ENCODE results near the gene DIP2C.
"Not testable (repeated sequence)": the region's sequence is repeated elsewhere in the genome, so short reads cannot be mapped to it uniquely, and the experiment has no call there.

DIP2C gene

GRCh38 chr10:310976-311639 lies 378.4 kb downstream of the DIP2C start:
- no peak for FAIRE-seq

DNA sequence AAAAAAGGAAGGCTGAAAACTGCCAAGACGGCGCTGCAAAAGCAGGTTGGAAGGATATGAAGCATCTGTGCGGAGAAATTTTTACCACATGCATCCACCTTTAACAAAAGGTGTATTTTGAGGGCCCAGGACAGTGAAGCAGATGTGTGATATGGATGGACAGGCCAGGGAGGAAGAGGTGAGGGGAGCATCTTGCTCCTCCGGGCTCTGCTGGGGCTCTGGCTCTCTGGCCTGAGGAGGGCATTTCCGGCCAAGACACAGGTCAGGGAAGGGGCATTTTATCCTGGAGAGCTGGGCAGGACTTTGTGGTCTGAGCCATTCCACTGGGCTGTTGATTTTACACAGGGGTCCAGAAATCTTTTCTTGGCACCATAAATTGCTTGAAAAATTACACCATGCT lies 379.1 kb downstream of the DIP2C start:
- no peak for FAIRE-seq

DNA sequence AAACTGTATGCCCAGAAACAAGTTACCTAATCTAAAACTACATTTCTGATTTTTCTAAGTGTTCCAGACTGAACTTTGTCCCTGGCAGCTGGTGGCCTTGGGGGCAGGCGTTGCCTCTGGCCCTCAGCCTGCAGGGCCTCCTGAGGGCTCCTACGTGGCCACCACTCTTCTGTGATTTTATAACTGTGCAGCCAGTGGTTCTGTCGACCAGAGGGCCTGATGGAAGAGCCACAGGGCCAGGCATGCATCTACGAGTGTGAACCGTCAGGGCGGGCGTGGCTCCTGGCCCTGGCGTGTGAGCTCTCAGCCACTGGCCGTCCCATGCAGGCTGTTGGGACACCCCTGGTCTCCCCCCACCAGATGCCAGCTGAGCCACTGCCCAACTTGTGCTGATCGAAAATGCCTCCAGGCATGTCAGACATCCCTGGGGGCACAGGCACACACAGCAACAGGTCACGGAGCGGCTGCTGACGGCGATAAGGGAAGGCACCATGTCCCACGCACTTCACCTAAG lies 380.8 kb downstream of the DIP2C start:
- no peak for FAIRE-seq

DNA sequence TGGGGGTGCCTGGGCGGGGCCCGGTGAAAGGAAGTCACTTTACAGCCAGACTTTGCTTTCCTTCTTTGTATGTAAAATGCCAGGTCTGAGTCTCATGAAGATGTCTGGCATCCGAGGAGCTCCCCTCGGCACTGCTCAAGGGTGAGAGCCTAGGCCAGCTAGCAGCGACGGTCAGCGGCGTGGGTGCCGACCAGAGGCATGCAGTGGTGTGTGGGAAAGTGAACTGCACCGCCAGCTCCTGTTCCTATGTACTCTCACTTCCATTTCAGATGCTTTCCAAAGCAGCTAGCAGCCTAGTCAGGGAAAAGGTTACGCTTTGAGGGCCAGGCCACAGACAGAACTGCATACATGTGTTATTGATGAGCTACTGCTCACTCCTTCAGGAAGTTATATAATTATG lies 381.4 kb downstream of the DIP2C start:
- no peak for FAIRE-seq

DNA sequence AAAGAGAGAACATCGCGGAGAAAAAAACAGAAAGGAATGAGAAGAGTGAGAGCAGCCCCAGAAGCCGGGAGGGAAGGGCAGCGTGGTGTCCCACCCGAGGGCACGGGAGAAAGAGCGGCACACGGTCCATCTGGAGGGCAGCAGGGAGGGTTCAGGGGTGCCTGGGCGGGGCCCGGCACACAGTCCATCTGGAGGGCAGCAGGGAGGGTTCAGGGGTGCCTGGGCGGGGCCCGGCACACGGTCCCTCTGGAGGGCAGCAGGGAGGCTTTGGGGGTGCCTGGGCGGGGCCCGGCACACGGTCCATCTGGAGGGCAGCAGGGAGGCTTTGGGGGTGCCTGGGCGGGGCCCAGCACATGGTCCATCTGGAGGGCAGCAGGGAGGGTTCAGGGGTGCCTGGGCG lies 381.8 kb downstream of the DIP2C start:
- FAIRE-seq: no peak

GRCh38 chr10:306675-307185 lies 382.7 kb downstream of the DIP2C start:
- FAIRE-seq: no peak

- no peak for FAIRE-seq
These were observed 383.3 kb downstream of the DIP2C start for GRCh38 chr10:306007-306674.

DNA sequence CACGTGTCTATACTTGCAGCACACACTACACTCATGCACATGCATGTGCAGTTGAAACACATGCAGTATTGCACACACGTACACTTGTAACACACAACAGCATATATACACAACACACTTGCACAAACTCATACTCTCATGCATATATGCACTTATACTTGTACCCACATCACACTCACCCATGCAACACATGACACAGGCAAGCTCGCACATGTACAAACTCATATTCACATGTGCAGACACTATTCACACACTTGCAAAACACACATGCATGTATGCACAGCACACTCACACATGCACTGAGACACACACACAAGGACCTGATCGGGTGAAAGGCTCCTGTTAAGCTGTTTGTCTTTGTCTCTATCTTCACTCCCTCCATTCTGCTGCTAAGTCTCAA lies 384.4 kb downstream of the DIP2C start:
- FAIRE-seq: no peak

DNA sequence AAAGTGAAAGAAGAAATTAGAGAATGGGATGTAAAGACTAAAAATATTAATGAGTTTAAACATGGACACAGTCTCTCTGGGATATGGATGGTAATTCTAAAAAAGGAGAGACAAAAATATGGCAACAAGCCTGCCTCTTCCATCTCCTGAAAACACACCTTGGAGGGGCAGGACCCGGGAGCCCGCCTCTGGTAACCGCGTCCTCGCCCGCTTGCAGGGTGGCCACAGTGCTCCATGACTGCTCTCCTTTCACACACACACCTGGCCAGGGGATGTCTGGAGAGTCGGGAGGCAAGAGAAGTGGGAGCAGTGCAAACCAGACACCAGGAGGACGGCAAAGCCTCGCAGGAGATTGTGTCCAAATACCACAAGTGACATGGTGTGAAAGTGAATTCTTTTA lies 387.9 kb downstream of the DIP2C start:
- FAIRE-seq: no peak

- FAIRE-seq: not testable (repeated sequence)
These were observed 388.9 kb downstream of the DIP2C start for GRCh38 chr10:300580-300979.

- no peak for FAIRE-seq
These were observed 389.5 kb downstream of the DIP2C start for GRCh38 chr10:299969-300368.

GRCh38 chr10:299512-299911 lies 390.0 kb downstream of the DIP2C start:
- no peak for FAIRE-seq

GRCh38 chr10:298033-298432 lies 391.4 kb downstream of the DIP2C start:
- no peak for FAIRE-seq

DNA sequence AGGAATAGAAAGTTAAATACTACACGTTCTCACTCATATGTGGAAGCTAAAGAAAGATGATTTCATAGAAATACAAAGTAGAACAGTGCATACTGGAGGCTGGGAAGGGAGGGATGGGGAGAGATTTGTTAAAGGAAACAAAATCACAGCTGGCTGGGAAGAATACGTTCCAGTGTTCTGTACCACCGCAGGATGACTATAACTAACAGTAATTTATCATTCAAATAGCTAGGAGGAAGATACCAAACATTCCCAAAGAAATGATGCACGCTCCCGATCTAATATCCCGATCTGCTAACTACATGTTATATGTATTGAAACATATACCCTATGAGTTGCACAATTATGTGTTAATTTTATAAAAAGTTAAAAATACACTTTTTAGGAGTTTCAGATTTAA lies 391.9 kb downstream of the DIP2C start:
- FAIRE-seq: no peak

DNA sequence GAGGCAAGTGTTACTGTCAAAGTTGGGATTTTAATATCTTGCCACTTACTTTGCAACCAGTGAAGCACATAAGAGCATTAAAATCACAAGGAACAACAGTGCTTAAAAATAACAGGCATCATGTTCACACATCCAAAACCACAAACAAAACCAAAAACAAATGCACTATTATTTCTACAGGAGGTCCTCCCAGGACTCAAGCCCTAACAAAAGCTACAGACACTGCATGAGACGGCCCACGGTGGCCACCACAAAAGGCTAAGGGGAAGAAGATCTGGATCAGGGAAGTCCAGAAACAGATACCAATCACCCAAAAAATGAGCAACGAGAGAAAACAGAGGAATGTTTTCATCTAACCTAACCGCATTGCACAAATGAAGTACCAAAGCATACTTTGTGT lies 395.8 kb downstream of the DIP2C start:
- no peak for FAIRE-seq

DNA sequence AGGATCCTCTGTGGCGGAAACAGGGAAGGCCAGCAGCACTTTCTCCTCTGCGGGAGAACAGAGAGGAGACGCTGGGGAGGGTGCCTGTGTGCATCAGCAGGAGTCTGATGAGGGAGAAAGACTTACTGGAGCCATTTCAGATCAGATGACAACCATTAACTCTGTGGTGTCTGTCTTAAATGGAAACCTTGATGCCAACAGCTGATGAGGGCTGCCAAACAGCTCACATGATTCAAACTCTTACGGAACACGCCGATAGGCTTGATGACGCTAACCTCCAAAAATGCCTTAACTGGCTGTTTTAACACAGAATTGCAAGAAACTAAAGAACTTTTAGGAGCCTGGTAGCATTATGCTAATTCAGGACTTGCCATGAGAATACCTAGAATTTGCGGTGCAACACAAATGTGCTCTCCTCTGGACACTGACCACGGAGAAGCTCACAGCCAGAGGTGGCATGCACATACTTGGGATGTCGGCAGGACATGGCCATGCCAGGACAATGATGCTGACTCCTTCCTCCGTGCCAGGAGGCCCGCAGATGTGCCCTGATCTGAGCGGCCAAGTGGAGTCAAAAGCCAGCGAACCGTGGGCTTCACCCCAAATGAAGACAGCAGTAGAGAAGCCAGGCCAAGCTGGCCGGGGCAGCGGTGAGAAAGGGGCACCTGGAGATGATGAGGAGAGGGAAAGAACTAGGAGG lies 399.3 kb downstream of the DIP2C start:
- no peak for FAIRE-seq

DNA sequence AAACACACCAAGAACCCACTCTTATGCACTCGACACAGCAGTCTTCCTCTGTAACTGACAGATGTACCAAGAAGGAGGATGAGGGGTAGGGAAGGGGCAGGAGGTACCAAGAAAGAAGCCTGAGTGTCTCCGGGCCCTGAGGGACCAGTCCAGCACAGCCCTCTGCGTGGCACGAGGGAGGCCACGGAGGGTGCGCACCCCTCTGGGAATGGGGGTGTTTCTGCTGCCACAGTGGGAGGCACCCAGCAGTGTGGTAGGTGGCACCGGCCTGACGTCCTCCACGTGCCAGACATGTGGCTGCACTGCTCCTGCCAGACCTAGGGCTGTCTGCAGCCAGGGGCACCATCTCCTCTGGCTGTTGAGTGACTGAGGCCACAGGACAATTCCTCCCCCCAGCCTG lies 399.9 kb downstream of the DIP2C start:
- no peak for FAIRE-seq

DNA sequence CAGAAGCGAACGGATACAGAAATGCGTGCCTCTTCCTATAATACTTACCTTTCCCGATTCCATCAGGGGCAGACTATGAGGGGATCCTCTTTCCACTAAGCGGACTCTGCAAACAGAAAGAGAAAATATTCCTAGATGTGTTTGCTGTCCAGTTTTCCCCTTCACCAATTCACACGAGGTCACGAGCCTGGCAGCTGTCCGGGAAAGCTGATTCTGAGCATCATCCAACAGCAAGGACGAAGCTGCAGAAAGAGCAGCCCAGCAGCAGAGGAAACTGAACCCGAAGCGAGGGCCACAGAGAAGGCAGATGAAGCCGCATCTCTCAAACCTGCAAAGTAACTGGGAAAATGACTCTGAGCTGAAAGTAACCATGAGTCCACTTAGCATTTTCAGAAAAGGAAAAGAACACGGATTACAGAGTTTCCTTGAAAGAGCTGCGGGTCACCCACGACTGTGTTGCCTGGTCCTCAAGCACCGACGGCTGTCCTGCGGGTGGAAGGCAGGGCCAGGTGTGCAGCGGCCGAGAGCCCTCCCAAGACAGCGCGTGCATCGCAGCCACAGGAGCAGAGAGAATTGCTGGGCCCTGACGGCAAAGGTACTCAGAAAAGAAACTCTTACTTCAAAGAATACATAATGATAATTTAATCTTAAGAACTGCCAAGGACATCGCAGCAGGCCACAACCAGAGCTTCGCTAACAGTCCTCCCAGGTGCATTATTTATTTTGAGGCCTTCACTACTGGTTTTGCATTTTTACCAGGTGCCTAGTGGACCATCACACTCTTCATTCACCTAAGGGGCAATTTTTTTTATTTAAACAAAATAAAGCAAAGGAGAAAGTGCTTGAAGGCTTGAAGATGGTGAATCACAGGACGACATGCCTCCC lies 400.9 kb downstream of the DIP2C start:
- FAIRE-seq: no peak

GRCh38 chr10:287814-288213 lies 401.7 kb downstream of the DIP2C start:
- FAIRE-seq: no peak

- FAIRE-seq: no peak
These were observed 402.3 kb downstream of the DIP2C start for GRCh38 chr10:287026-287709.

DNA sequence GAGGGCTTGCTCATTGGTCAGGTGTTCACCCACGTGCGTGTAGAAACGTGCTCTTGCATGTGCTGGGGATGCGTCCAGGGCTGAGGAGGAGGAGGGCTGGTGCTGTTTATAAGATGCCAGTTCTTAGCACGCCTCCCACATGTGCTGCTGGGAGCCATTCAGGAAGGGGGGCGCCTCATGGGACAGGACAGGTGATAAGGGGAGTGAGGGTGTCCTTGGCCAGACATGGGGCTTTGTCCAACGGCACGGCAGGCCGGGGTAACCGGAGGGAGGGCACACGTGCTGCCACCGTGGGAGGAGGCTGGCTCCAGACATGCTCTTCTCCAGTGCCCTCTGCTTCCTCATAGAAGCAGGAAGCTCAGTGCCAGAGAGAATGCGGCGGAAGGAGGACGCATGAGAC lies 404.3 kb downstream of the DIP2C start:
- FAIRE-seq: no peak

- FAIRE-seq: no peak
These were observed 405.5 kb downstream of the DIP2C start for GRCh38 chr10:283916-284356.

All from colon (tissue), 2 donors.